GM21737 (cell line): ENCODE results near the gene LHX8.

Source experiments
- ATAC-seq: cut with Tn5 transposase; IDR thresholded peaks from one replicate; pipeline ENCODE4 v1.9.1; 2021; ENCODE audit warnings: mild to moderate bottlenecking, moderate library complexity; ENCODE audit not compliant: unreplicated experiment

Gene LHX8

GRCh38 chr1:75203415-75204277 is 69.5 kb downstream of the LHX8 start:
- no peak for ATAC-seq

- ATAC-seq, result no peak
Measured at GRCh38 chr1:75208862-75209261, 74.7 kb downstream of the LHX8 start.
